ENCODE results near the gene SIX1.

SIX1 gene

DNA sequence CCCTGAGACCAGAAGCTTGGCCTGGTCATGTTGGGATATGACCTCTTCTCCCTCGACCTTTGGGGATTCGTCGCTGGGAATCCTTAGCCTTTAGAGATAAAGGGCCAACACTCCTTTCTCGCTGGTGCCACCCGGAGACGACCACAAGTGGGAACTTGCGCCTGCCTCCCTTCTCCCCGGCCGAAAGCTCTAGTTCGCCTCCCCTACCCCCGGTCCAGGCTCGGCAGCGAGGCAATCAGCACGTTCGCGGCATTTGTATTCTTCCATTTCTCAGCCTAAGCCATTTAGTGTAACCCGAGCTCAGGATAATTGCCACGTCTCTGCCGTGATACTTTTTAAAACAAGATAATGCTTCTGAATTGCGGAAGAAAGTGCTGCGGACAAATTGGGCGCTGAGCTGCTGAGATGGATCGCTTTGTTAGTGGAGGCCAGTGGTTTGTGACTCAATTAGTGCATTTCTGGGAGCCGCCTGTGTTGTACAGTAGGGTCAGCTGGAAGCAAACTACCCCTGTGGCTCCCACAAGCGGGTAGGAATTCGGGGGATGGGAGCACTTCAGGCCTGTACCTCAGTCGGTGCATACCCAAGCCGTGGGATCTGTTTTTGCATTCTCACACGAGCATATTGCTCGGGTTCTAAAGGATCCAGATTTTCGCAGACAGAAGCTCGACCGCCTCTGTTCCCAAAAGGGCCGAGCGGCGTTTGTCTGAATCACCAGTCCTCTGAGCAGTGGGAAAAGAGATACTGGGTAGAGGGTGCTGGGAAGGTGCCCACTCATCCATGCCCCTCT, 6.8 kb upstream of the SIX1 start:
- no peaks in the 10 kb centered on the region for H3K36me3 ChIP-seq (ENCODE audit: control insufficient read depth, low read length)
- H3F3A ChIP-seq (ENCODE audit: control insufficient read depth, insufficient read depth), result peaks cover 5% of the 10 kb centered on the region; the same call in 1 of the 2 replicates
- no peaks in the 10 kb centered on the region for H3K9me2 ChIP-seq (replicated peaks; ENCODE audit: control insufficient read depth, low read length)
- peak overlapping the region; percentile 57; the same call in 1 of the 2 replicates for H3K27ac ChIP-seq (ENCODE audit: low read depth, low read length)
- H3K4me1 ChIP-seq (ENCODE audit: control insufficient read depth, low read length), result peaks cover 34% of the 10 kb centered on the region
- no peaks in the 10 kb centered on the region for H3K79me2 ChIP-seq (ENCODE audit: control insufficient read depth, low read length)
- H3K9me3 ChIP-seq (ENCODE audit: control insufficient read depth, insufficient read depth, low read length), result no peaks in the 10 kb centered on the region
- H3K4me2 ChIP-seq (ENCODE audit: low read length), result peak overlapping the region; percentile 89
- H4K20me1 ChIP-seq (ENCODE audit: control insufficient read depth, insufficient read depth, low read depth, low read length), result no peaks in the 10 kb centered on the region
- peaks cover 21% of the 10 kb centered on the region for H3K27me3 ChIP-seq (ENCODE audit: control insufficient read depth, low read length)
- TF ChIP-seq EZH2phosphoT487 (IDR thresholded peaks at IDR 0.05; ENCODE audit: borderline replicate concordance, low read length), result no peak
- TF ChIP-seq, protein P1, sequence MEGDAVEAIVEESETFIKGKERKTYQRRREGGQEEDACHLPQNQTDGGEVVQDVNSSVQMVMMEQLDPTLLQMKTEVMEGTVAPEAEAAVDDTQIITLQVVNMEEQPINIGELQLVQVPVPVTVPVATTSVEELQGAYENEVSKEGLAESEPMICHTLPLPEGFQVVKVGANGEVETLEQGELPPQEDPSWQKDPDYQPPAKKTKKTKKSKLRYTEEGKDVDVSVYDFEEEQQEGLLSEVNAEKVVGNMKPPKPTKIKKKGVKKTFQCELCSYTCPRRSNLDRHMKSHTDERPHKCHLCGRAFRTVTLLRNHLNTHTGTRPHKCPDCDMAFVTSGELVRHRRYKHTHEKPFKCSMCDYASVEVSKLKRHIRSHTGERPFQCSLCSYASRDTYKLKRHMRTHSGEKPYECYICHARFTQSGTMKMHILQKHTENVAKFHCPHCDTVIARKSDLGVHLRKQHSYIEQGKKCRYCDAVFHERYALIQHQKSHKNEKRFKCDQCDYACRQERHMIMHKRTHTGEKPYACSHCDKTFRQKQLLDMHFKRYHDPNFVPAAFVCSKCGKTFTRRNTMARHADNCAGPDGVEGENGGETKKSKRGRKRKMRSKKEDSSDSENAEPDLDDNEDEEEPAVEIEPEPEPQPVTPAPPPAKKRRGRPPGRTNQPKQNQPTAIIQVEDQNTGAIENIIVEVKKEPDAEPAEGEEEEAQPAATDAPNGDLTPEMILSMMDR (IDR thresholded peaks at IDR 0.05; ENCODE audit: low read depth, low read length, poor library complexity, severe bottlenecking), result no peak
- H3K4me3 ChIP-seq (ENCODE audit: low read length), result peak overlapping the region; percentile 82

DNA sequence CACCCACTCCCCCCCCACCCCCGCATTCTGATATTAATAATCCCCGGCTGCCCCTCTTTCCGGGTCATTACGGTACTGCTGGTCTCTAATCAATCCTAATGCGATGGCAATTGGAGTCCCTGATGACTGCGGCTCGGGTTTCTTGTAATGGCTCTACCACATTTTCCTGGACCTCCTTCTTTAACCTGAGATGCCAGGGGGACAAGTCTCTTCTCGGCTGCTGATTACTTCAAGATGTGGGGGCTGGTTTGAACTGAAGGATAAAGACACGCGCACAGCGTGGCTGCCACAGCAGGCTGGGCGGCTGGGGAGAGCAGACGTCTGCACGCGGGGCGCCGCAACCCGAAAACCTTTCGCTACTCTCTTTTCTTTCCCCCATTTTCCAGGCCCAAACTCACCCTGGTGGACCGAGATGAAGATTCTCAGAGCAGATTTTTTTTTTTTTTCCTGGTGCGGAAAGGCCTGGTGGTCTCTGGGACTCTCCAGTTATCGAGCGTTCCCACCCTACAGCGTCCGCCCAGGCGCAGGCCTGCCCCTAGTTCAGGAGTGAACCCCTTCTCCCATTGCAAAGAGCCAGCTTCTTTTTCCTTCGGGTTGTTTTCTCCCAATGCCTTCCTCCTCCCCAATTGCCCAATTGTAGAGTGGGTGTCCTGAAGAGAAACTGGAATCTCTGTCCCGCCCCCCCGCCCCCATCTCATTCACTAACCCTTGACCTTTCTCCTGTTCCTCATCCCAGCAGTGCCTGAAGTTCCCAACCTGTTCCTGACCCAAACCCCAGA, 6.0 kb upstream of the SIX1 start:
- Histone ChIP-seq H3K9me3 (ENCODE audit: control insufficient read depth, insufficient read depth, low read length) (no peaks in the 10 kb centered on the region), H3K4me2 (ENCODE audit: low read length) (no peak overlapping the region), H3K27ac (ENCODE audit: low read depth, low read length) (no peak overlapping the region), H3K9me2 (replicated peaks; ENCODE audit: control insufficient read depth, low read length) (no peaks in the 10 kb centered on the region), H3K79me2 (ENCODE audit: control insufficient read depth, low read length) (no peaks in the 10 kb centered on the region), H3K36me3 (ENCODE audit: control insufficient read depth, low read length) (no peaks in the 10 kb centered on the region), H3K4me1 (ENCODE audit: control insufficient read depth, low read length) (peaks cover 34% of the 10 kb centered on the region), H3K27me3 (ENCODE audit: control insufficient read depth, low read length) (peaks cover 21% of the 10 kb centered on the region), H3F3A (ENCODE audit: control insufficient read depth, insufficient read depth) (peaks cover 5% of the 10 kb centered on the region; the same call in 1 of the 2 replicates), H3K4me3 (ENCODE audit: low read length) (no peak overlapping the region), H4K20me1 (ENCODE audit: control insufficient read depth, insufficient read depth, low read depth, low read length) (no peaks in the 10 kb centered on the region)
- TF ChIP-seq, protein P1 (IDR thresholded peaks at IDR 0.05; ENCODE audit: low read depth, low read length, poor library complexity, severe bottlenecking), result no peak
- no peak for TF ChIP-seq EZH2phosphoT487 (IDR thresholded peaks at IDR 0.05; ENCODE audit: borderline replicate concordance, low read length)

DNA sequence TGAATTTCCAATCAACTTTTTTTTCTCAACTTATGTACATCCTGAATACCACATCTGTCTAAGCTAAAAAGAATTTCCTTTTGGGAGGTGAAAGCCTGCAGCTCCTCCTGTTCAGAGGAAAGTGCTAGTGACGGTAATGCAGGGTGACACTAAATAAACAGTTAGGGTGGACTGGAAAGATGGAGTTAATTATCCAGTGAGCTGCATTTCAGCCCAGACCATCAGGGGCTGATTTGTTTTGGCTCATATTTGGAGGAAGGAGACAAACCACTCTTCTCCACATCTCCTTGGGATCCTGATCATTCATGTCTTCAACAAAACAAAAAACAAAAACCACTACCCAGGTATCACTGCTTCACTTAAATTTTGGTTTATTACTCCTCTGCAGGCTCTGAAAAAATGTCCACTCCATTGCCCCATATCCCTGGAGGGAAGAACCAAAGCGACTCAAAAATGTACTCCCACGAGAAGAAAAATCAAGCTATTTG, 5.1 kb upstream of the SIX1 start:
- TF ChIP-seq EZH2phosphoT487 (IDR thresholded peaks at IDR 0.05; ENCODE audit: borderline replicate concordance, low read length), result no peak
- TF ChIP-seq, protein P1 (IDR thresholded peaks at IDR 0.05; ENCODE audit: low read depth, low read length, poor library complexity, severe bottlenecking), result no peak
- Histone ChIP-seq H3K27me3 (ENCODE audit: control insufficient read depth, low read length) (peaks cover 21% of the 10 kb centered on the region), H3K4me3 (ENCODE audit: low read length) (no peak overlapping the region), H3K79me2 (ENCODE audit: control insufficient read depth, low read length) (no peaks in the 10 kb centered on the region), H3K36me3 (ENCODE audit: control insufficient read depth, low read length) (no peaks in the 10 kb centered on the region), H3K27ac (ENCODE audit: low read depth, low read length) (no peak overlapping the region), H3F3A (ENCODE audit: control insufficient read depth, insufficient read depth) (peaks cover 2% of the 10 kb centered on the region; the same call in 1 of the 2 replicates), H3K4me2 (ENCODE audit: low read length) (no peak overlapping the region), H3K4me1 (ENCODE audit: control insufficient read depth, low read length) (peaks cover 31% of the 10 kb centered on the region), H3K9me2 (replicated peaks; ENCODE audit: control insufficient read depth, low read length) (no peaks in the 10 kb centered on the region), H3K9me3 (ENCODE audit: control insufficient read depth, insufficient read depth, low read length) (no peaks in the 10 kb centered on the region), H4K20me1 (ENCODE audit: control insufficient read depth, insufficient read depth, low read depth, low read length) (no peaks in the 10 kb centered on the region)

All from DOHH2 (cell line).